ENCODE results near the gene CLSTN3.
"Not testable (repeated sequence)": the region's sequence is repeated elsewhere in the genome, so short reads cannot be mapped to it uniquely, and the experiment has no call there.

CLSTN3 gene

GRCh38 chr12:7106082-7106481 is 24.1 kb upstream of the CLSTN3 start:
- DNase-seq, result no peak

DNA sequence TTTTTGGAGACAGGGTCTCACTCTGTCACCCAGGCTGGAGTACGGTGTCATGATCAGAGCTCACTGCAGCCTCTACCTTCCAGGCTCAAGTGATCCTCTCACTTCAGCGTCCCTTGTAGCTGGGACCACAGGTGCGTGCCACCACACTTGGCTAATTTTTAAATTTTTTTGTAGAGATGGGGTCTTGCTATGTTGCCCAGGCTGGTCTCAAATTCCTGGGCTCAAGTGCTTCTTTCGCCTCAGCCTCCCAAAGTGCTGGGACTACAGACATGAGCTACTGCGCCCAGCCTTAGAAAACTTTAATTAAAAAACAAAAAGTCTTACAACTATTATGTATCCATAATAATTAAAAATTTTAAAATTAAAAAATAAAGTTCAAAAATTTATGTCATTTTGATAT is 23.0 kb upstream of the CLSTN3 start:
- not testable (repeated sequence) for DNase-seq

GRCh38 chr12:7107636-7108002 is 22.6 kb upstream of the CLSTN3 start:
- DNase-seq, result no peak

DNA sequence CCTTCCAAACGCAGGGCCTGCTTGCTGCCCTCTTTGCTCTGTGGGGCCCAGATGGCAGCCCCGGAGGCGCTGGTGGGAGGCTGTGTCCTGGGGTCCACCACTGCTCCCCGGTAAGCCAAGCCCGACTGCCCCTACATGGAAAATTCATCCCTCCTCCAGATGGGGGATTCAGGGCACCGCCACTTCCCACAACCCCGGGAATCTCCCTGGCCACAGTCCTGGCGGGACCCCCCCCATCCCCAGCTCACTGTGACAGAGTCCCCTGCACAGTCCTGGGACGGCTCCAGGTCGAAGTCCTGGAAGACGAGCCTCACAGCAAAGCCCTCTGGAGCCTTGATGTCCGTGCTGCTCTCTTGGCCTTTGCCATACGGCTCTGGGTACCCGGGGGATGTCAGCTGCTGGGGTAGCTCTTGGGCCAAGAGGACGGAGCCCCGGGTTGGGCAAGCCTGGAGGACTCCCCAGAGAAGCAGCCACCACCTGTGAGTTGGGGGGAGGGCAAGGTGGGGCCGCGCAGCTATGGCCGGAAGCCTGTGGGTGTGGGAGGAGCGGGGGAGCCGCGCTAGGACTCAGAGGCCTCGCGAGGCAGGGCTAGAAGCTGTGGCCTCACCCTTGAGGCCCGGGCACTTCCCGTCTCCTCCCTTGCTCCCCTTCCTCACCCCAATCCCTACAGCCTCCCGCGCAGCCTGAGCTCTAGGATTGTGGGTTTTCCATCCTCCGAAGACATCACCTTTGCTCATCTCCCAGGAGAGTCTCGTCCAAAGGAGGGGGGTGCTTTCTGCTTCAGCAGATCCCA is 22.0 kb upstream of the CLSTN3 start:
- DNase-seq, result peak; percentile 71

DNA sequence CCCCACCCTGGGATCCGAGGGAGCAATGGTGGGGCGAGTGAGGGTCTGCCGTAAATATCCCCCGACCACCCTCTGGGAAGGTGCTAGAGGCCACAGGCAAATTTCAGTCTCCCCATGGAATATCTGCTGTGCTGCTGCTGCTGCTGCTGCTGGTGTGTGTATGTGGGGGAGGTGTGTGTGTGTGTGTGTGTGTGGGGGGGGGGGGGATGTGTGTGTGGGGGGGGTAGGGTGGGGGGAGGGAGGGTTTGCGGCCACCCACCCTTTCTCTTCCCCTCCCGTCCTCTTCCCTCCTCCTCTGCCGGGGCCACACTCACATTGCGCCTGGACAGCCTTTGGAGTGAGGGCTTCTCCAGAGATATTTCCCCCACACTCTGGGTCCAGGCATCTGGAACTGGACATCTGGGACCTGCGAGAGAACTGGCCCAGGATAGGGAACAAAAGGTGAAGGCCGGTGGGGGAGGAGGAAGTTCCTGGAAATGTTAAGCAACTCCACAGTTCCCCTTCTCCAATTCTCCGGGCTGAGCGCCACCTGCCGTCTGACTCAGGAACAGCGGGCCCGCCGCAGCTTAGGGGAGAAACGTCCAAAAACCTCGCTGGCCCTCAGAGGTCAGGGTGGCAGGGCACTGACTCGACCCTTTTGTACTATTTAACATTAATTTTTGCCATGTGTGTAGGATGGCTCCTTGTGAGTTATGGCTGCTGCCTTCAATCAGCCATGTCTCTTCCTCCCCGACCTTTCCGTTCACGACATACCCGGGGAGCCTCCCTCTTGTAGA is 21.2 kb upstream of the CLSTN3 start, which contains the start of gene C1RL:
TSS of gene C1RL (minus strand) at position 419 of the 776 bp plus-strand sequence. CDS start at position 385, 34 bp downstream.
- DNase-seq, result peak; percentile 86

- DNase-seq, result no peak
These were observed 20.6 kb upstream of the CLSTN3 start for GRCh38 chr12:7109572-7109920.

DNA sequence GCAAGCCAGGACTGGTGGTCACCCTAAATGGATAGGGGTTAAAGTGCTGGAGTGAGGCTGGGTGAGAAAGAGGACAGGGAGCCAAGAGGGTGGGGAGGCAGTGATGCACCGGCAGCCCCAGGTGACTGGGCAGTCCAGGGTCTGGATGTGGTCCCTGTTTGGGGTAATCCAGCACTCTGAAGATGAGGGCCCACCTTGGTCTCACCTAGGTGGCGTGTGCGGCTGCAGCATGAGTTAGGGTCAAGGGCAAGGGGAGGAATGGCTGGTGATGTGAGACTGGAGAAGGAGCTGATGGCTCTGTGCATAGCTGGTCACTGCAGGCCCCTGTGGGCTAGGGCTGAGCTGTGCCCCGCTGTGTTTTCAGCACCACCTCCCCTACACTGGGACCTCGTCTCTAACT is 19.5 kb upstream of the CLSTN3 start:
- DNase-seq, result no peak

- DNase-seq, result no peak
These were observed 18.1 kb upstream of the CLSTN3 start for GRCh38 chr12:7112041-7112440.

DNA sequence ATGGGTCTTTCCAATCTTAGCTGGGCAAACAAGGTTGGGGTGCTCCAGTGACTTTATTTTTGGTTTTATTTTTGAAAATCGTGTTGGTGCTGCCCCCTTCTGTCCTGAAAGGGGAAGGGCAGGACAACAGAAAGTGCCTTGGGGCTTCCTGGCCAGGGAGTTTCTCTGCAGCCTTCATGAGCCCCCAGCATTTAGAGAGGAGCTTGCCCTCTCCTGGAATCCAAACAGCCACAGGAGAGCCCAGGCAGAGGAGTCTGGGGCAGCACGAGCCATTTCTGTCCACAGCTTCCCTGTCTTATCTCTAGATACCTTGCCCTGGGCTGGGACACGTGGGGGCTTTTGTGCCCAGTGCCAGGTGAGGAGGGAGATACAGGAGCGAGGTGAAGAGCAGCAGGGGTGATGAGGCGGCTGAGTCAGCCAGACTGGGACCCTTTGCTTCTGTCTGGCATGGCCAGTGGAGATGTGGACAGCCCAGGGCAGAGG is 16.7 kb upstream of the CLSTN3 start:
- DNase-seq, result peak; percentile 42

DNA sequence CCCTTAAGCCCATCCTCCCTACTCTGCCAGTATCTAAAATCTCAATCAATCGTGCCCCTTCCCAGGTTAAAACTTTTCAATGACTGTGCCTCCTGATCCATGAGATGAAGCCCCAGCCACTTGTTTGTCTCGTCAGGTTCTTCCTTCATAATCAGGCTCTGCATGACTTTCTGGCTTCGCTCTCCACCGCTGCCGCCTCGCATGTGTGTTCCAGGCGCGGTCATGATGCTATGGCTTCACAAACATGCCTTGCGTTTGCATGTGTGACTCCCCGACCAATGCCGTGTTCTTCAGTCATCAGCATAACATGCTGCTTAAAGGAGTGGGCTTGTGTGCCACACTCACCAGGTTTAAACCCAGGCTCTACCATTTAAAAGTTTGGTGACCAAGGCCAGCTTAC is 16.2 kb upstream of the CLSTN3 start:
- no peak for DNase-seq

DNA sequence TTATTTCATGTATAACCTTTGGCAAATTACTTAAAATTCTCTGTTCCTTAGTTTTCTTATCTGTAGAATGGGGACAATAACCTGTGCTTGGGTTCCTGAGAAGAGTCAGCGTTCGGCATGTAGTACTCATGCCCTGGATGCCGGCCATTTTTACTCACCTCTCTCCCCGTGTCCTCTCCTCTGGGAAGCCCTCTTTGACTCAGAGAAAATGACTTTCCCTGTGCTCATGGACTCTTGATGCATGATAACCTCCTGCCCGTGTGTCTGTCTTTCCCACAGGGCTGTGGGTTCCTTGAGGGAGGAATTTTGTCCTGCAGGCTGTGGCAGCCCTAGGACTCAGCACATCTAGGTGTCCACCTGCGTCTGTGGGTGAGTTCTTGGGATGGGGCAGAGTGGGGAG is 15.3 kb upstream of the CLSTN3 start:
- DNase-seq, result no peak

DNA sequence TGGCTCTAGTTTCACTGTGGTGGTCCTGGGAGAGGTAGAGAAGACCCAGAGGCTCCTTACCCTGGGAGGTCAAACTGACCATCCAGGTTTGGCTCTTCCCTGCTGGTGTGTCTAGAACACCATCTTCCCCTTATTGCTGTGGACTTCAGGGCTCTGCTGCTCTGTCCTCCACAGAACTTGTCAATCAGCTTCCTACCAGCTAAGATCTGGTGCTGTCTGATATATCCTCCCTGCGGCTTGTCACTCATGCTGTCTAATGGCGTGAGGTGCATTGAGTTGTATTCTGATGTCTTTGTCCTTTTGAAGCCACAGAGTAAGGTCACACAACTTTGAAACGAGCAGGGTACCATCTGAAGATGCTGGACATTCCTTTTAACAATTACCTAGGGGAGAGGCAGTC is 14.0 kb upstream of the CLSTN3 start:
- DNase-seq, result no peak

- no peak for DNase-seq
These were observed 13.3 kb upstream of the CLSTN3 start for GRCh38 chr12:7116916-7117315.

GRCh38 chr12:7117670-7118069 is 12.5 kb upstream of the CLSTN3 start:
- DNase-seq, result no peak

DNA sequence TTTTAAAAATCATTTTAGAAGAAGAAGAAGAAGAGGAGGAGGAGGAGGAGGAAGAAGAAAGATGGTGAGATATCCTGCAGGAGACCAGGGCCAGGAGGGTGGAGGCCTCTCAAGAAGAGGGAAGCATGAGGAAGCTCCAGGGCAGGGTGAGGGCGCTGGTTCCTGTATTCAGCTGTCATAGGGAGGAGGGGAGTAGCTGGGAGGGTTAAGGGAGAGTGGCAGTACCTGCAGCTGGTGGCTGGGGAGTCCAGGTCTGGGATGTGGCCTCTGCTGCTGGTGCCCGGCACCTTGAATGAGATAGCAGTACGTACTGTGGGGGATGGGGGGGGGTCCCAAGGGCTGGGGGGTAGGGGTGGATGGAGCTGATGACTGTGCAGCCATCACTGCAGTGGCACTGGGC is 11.3 kb upstream of the CLSTN3 start:
- DNase-seq, result no peak

DNA sequence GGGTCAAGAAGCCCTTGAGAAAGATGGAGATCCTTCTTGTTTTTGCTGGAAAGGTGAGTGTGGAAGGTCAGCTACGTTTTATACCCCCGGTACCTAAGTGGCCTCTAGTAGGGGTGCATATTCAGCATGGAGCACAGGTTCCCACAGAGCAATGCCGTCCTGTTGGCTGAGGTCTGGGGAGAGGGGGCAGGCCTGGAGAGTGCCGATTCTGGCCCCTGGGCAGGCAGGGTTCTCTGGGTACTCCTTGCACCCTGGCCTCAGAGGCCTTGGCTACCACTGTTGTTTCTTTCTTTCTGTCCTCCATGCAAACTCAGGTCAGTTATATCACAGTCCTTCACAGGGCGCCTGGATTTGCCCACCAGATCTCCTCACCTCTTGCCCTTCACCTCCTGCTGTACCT is 10.0 kb upstream of the CLSTN3 start:
- no peak for DNase-seq

DNA sequence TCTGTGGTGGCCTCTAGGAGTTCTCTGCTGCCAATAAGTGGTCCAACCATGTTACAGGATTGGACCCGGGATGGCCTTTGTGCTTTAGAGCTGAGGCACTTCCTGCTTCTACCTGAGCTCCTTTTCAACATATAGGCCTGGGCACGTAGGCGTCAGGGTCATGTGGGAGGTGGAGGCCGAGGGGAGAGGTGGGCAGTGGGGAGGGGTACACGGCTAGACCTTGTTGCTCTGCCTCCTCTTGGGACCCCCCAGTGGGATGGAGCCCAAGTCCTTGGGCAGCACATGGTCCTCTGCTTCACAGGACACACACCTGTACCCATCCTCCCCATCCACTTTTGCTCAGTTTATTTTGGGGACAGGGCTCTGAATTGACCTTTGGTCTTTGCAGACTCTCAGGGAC is 8.8 kb upstream of the CLSTN3 start:
- DNase-seq, result no peak

- DNase-seq, result no peak
These were observed 7.1 kb upstream of the CLSTN3 start for GRCh38 chr12:7122811-7123769.

- no peak for DNase-seq
These were observed 6.2 kb upstream of the CLSTN3 start for GRCh38 chr12:7123806-7124522.

- no peak for DNase-seq
These were observed 4.4 kb upstream of the CLSTN3 start for GRCh38 chr12:7125632-7126227.

DNA sequence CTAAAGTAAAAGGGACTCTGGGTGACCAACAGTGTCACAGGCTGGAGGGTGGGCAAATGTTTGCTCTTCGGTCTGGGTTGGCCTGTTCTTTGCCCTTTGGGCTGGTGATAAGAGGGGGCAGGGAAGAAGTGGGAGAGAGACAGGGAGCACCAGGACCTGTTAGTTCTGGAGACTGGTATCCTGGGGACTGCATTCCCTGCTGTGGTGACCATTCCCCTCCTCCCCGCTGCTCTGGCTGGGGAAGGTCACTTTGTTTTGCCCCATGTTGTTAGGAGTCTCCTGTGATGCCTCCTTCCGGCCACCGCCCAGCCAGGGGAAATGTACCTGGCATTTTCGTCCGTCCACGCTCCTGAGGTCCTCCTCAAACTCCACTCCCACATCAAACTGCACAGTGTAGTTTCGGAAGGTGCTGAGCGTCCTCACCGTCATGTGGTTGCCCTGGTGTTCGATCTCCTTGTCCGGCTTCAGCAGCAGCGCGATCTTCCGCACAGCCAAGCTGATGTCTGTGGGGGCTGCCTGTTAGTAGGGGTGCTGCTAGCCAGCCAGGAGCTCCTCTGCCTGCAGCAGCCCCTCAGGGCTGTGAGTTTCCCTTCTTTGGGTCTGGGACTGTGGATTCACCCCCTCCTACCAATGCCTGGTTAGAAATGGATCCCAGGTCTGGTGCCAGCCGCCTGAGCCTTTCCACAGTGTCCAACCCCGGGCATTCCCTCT is 2.1 kb upstream of the CLSTN3 start:
- DNase-seq, result no peak

Measured in stimulated activated CD4-positive, alpha-beta T cell treated with anti-CD3 and anti-CD28 coated beads, Interleukin-4, amount 100 ng/mL, for 24 hours (primary cell).